Activated naive CD8-positive, alpha-beta T cell treated with anti-CD3 and anti-CD28 coated beads, Interleukin-2, amount 50 U/mL, for 24 hours (primary cell): ENCODE data around the gene TRUB2.
"Not testable (repeated sequence)": the region's sequence is repeated elsewhere in the genome, so short reads cannot be mapped to it uniquely, and the experiment has no call there.

ENCODE experiments used
- ATAC-seq: fragments of 150-1000 bp; cut with Tn5 transposase; one replicate; pipeline ENCODE4 v1.10.0; 2021
- DNase-seq: peaks from one replicate; pipeline ENCODE4 v3.0.0; 2021
- H3K27ac Mint-ChIP-seq: one replicate; pipeline ENCODE4 v1.8.0; 2021; ENCODE audit warnings: mild to moderate bottlenecking, mixed read lengths
- H3K27me3 Mint-ChIP-seq: one replicate; pipeline ENCODE4 v1.8.0; 2021; ENCODE audit warnings: mixed read lengths
- H3K36me3 Mint-ChIP-seq: one replicate; pipeline ENCODE4 v1.8.0; 2021; ENCODE audit warnings: low read depth, mixed read lengths
- H3K4me1 Mint-ChIP-seq: one replicate; pipeline ENCODE4 v1.8.0; 2021; ENCODE audit warnings: mixed read lengths
- H3K4me3 Mint-ChIP-seq: one replicate; pipeline ENCODE4 v1.8.0; 2021; ENCODE audit warnings: mild to moderate bottlenecking, moderate library complexity, mixed read lengths
- H3K9me3 Mint-ChIP-seq: one replicate; pipeline ENCODE4 v1.8.0; 2021; ENCODE audit warnings: mixed read lengths

TRUB2 gene

GRCh38 chr9:128349772-128350171 is 27.5 kb upstream of the TRUB2 start:
- Mint-ChIP-seq H3K4me3 (no peak overlapping the region), H3K4me1 (no peaks in the 10 kb centered on the region), H3K36me3 (peaks cover 15% of the 10 kb centered on the region), H3K27ac (no peak overlapping the region), H3K9me3 (no peaks in the 10 kb centered on the region), H3K27me3 (no peaks in the 10 kb centered on the region)
- ATAC-seq: no peak
- no peak for DNase-seq

GRCh38 chr9:128349125-128349524 is 26.9 kb upstream of the TRUB2 start:
- Mint-ChIP-seq H3K4me1 (no peaks in the 10 kb centered on the region), H3K36me3 (peaks cover 15% of the 10 kb centered on the region), H3K27me3 (no peaks in the 10 kb centered on the region), H3K4me3 (no peak overlapping the region), H3K27ac (no peak overlapping the region), H3K9me3 (no peaks in the 10 kb centered on the region)
- ATAC-seq: no peak
- no peak for DNase-seq

GRCh38 chr9:128344931-128345605 is 22.8 kb upstream of the TRUB2 start:
- ATAC-seq (no peak), DNase-seq (no peak)
- H3K27ac Mint-ChIP-seq: no peak overlapping the region
- H3K36me3 Mint-ChIP-seq: peaks cover 11% of the 10 kb centered on the region
- no peak overlapping the region for H3K4me3 Mint-ChIP-seq
- peaks cover 9% of the 10 kb centered on the region for H3K4me1 Mint-ChIP-seq
- H3K9me3 Mint-ChIP-seq: no peaks in the 10 kb centered on the region
- no peaks in the 10 kb centered on the region for H3K27me3 Mint-ChIP-seq

GRCh38 chr9:128343855-128344254 is 21.6 kb upstream of the TRUB2 start:
- Mint-ChIP-seq H3K9me3 (no peaks in the 10 kb centered on the region), H3K4me1 (peaks cover 12% of the 10 kb centered on the region), H3K4me3 (no peak overlapping the region), H3K27ac (no peak overlapping the region), H3K27me3 (no peaks in the 10 kb centered on the region), H3K36me3 (peaks cover 11% of the 10 kb centered on the region)
- DNase-seq (no peak), ATAC-seq (no peak)

GRCh38 chr9:128342971-128343680 is 20.9 kb upstream of the TRUB2 start:
- no peaks in the 10 kb centered on the region for H3K27me3 Mint-ChIP-seq
- peaks cover 11% of the 10 kb centered on the region for H3K36me3 Mint-ChIP-seq
- DNase-seq (no peak), ATAC-seq (no peak)
- H3K27ac Mint-ChIP-seq: no peak overlapping the region
- no peaks in the 10 kb centered on the region for H3K9me3 Mint-ChIP-seq
- H3K4me1 Mint-ChIP-seq: peaks cover 12% of the 10 kb centered on the region
- H3K4me3 Mint-ChIP-seq: no peak overlapping the region

- no peaks in the 10 kb centered on the region for H3K9me3 Mint-ChIP-seq
- DNase-seq (peak; percentile 73), ATAC-seq (peak; percentile 57)
- peaks cover 9% of the 10 kb centered on the region for H3K36me3 Mint-ChIP-seq
- H3K27ac Mint-ChIP-seq: peak overlapping the region; percentile 86
- H3K27me3 Mint-ChIP-seq: no peaks in the 10 kb centered on the region
- peaks cover 12% of the 10 kb centered on the region for H3K4me1 Mint-ChIP-seq
- H3K4me3 Mint-ChIP-seq: peak overlapping the region; percentile 92
These were observed 19.2 kb upstream of the TRUB2 start for GRCh38 chr9:128341435-128341849.

GRCh38 chr9:128340691-128341434 is 18.6 kb upstream of the TRUB2 start:
- no peaks in the 10 kb centered on the region for H3K27me3 Mint-ChIP-seq
- no peak for DNase-seq
- H3K36me3 Mint-ChIP-seq: peaks cover 9% of the 10 kb centered on the region
- peak; percentile 45 for ATAC-seq
- H3K4me3 Mint-ChIP-seq: peak overlapping the region; percentile 92
- H3K9me3 Mint-ChIP-seq: no peaks in the 10 kb centered on the region
- peaks cover 12% of the 10 kb centered on the region for H3K4me1 Mint-ChIP-seq
- H3K27ac Mint-ChIP-seq: peak overlapping the region; percentile 86

- Mint-ChIP-seq H3K36me3 (peaks cover 9% of the 10 kb centered on the region), H3K27ac (peak within 1 kb of the TSS; percentile 86), H3K27me3 (no peaks in the 10 kb centered on the region), H3K4me3 (peak within 1 kb of the TSS; percentile 92), H3K4me1 (peaks cover 12% of the 10 kb centered on the region), H3K9me3 (no peaks in the 10 kb centered on the region)
- ATAC-seq: peak; percentile 93
- peak; percentile 80 for DNase-seq
These were observed 17.8 kb upstream of the TRUB2 start, which contains the start of gene SLC27A4 for GRCh38 chr9:128339761-128340690. TSS of gene SLC27A4 (plus strand) at chr9:128340527. CDS start at chr9:128343133, 2,606 bp downstream.

GRCh38 chr9:128338852-128339614 is 16.8 kb upstream of the TRUB2 start:
- peak overlapping the region; percentile 82 for H3K27ac Mint-ChIP-seq
- DNase-seq, H3K27me3 Mint-ChIP-seq, H3K36me3 Mint-ChIP-seq, ATAC-seq, H3K9me3 Mint-ChIP-seq: not testable (repeated sequence)
- H3K4me1 Mint-ChIP-seq: peaks cover 12% of the 10 kb centered on the region
- H3K4me3 Mint-ChIP-seq: peak overlapping the region; percentile 92

- Mint-ChIP-seq H3K4me3 (no peak overlapping the region), H3K4me1 (peaks cover 12% of the 10 kb centered on the region), H3K36me3 (peaks cover 6% of the 10 kb centered on the region), H3K9me3 (no peaks in the 10 kb centered on the region), H3K27me3 (no peaks in the 10 kb centered on the region), H3K27ac (no peak overlapping the region)
- ATAC-seq (no peak), DNase-seq (no peak)
These were observed 15.7 kb upstream of the TRUB2 start for GRCh38 chr9:128337936-128338335.

GRCh38 chr9:128335914-128336313 is 13.7 kb upstream of the TRUB2 start:
- H3K36me3 Mint-ChIP-seq: peaks cover 7% of the 10 kb centered on the region
- no peaks in the 10 kb centered on the region for H3K9me3 Mint-ChIP-seq
- no peak overlapping the region for H3K4me3 Mint-ChIP-seq
- H3K27me3 Mint-ChIP-seq: no peaks in the 10 kb centered on the region
- H3K4me1 Mint-ChIP-seq: peaks cover 4% of the 10 kb centered on the region
- ATAC-seq (no peak), DNase-seq (no peak)
- no peak overlapping the region for H3K27ac Mint-ChIP-seq

GRCh38 chr9:128335161-128335560 is 12.9 kb upstream of the TRUB2 start:
- Mint-ChIP-seq H3K27me3 (no peaks in the 10 kb centered on the region), H3K36me3 (peaks cover 7% of the 10 kb centered on the region), H3K9me3 (no peaks in the 10 kb centered on the region)

GRCh38 chr9:128333451-128333869 is 11.2 kb upstream of the TRUB2 start:
- ATAC-seq: no peak
- H3K27ac Mint-ChIP-seq: no peak overlapping the region
- no peak for DNase-seq
- no peak overlapping the region for H3K4me3 Mint-ChIP-seq
- H3K36me3 Mint-ChIP-seq: peaks cover 7% of the 10 kb centered on the region
- H3K9me3 Mint-ChIP-seq: no peaks in the 10 kb centered on the region
- no peaks in the 10 kb centered on the region for H3K4me1 Mint-ChIP-seq
- no peaks in the 10 kb centered on the region for H3K27me3 Mint-ChIP-seq

More at GRCh38 chr9:128335161-128335560, 12.9 kb upstream of the TRUB2 start:
- ATAC-seq (no peak), DNase-seq (no peak)
- no peak overlapping the region for H3K4me3 Mint-ChIP-seq
- H3K27ac Mint-ChIP-seq: no peak overlapping the region
- H3K4me1 Mint-ChIP-seq: peaks cover 4% of the 10 kb centered on the region
